H1 (cell line): Measurements from ENCODE around the gene MYNN. TPM values are rescaled to one million over a fixed set of nuclear protein-coding genes. Genes with fewer than 3 reads are reported as not detected.

Experiments used
- CTCF ChIA-PET: fragments of 300-600 bp; sonication (Branson Sonifier 250); formaldehyde crosslinking; loops from one replicate; lab custom pipeline; 2021; ENCODE audit not compliant: partially characterized antibody; lab: Charles Lee
- POLR2A ChIA-PET: fragments of 300-600 bp; sonication (Branson Sonifier 250); formaldehyde crosslinking; loops from one replicate; lab custom pipeline; 2021; ENCODE audit warnings: inconsistent platforms; ENCODE audit not compliant: partially characterized antibody; lab: Charles Lee
- DNase-seq, 2 experiments: peaks; one replicate each; pipeline versions ENCODE4 v3.0.0 to v3.0.0-alpha.2; 2010 to 2022; ENCODE audit warnings: low spot score in 2 of 2, low read depth in 1 of 2, mixed read lengths in 1 of 2
- FAIRE-seq: peaks from 2 replicates; lab custom pipeline; 2011; peaks lifted over from hg19 to GRCh38; lab: Jason Lieb, UNC
- H2AFZ ChIP-seq: 2 replicates; pipeline ENCODE4 v1.8.1; 2012; ENCODE audit warnings: low read length, inconsistent platforms
- H2AK5ac ChIP-seq: 2 replicates; pipeline ENCODE4 v1.6.1; 2013; ENCODE audit warnings: low read depth, low read length
- H2BK120ac ChIP-seq: replicated peaks from 2 replicates; pipeline ENCODE3; 2013; ENCODE audit warnings: low read depth, low read length, inconsistent platforms
- H2BK12ac ChIP-seq: 2 replicates; pipeline ENCODE4 v1.6.1; 2013; ENCODE audit warnings: low read depth, low read length
- H2BK15ac ChIP-seq: 2 replicates; pipeline ENCODE4 v1.6.1; 2013; ENCODE audit warnings: low read length
- H2BK20ac ChIP-seq: 2 replicates; pipeline ENCODE4 v1.6.1; 2013; ENCODE audit warnings: low read length
- H2BK5ac ChIP-seq: 2 replicates; pipeline ENCODE4 v1.6.1; 2013; ENCODE audit warnings: low read depth, low read length
- H3K14ac ChIP-seq: 2 replicates; pipeline ENCODE4 v1.6.1; 2013; ENCODE audit warnings: inconsistent platforms; ENCODE audit not compliant: insufficient read length
- H3K18ac ChIP-seq: 2 replicates; pipeline ENCODE4 v1.6.1; 2013; ENCODE audit warnings: low read length; ENCODE audit errors: extremely low read depth
- H3K23ac ChIP-seq: 2 replicates; pipeline ENCODE4 v1.6.1; 2013; ENCODE audit warnings: inconsistent platforms; ENCODE audit not compliant: insufficient read length
- H3K23me2 ChIP-seq: 2 replicates; pipeline ENCODE4 v1.6.1; 2013; ENCODE audit warnings: low read depth, low read length
- H3K27ac ChIP-seq: 2 replicates; pipeline ENCODE4 v1.6.1; 2011; ENCODE audit warnings: low read depth, low read length, inconsistent platforms
- H3K27me3 ChIP-seq, 4 experiments: replicated peaks in 1 of 4; 1 replicate in 1 of 4; 2 replicates in 3 of 4; pipeline versions ENCODE4 v1.6.1 to v1.8.1; 2011 to 2013; ENCODE audit warnings: low read length in 3 of 4, mild to moderate bottlenecking in 3 of 4, inconsistent platforms in 2 of 4, mixed read lengths in 2 of 4, moderate library complexity in 1 of 4; ENCODE audit not compliant: control insufficient read depth in 3 of 4, insufficient read depth in 3 of 4; ENCODE audit errors: extremely low read depth in 1 of 4
- H3K36me3 ChIP-seq, 4 experiments: 2 replicates each; pipeline versions ENCODE4 v1.6.1 to v1.8.1; 2011 to 2013; ENCODE audit warnings: mild to moderate bottlenecking in 4 of 4, low read length in 3 of 4, moderate library complexity in 2 of 4, control low read depth in 1 of 4, inconsistent platforms in 1 of 4; ENCODE audit not compliant: insufficient read depth in 4 of 4, control insufficient read depth in 2 of 4
- H3K4ac ChIP-seq: replicated peaks from 2 replicates; pipeline ENCODE3; 2013; ENCODE audit warnings: low read length, low read depth, mixed read lengths, inconsistent platforms; ENCODE audit not compliant: insufficient read length
- H3K4me1 ChIP-seq, 4 experiments: replicated peaks in 1 of 4; 1 replicate in 1 of 4; 2 replicates in 3 of 4; pipeline versions ENCODE4 v1.6.1 to v1.8.1; 2011 to 2013; ENCODE audit warnings: low read length in 3 of 4, inconsistent platforms in 2 of 4, mixed read lengths in 1 of 4; ENCODE audit not compliant: insufficient read depth in 4 of 4, control insufficient read depth in 3 of 4
- H3K4me2 ChIP-seq, 2 experiments: 2 replicates each; pipeline versions ENCODE4 v1.6.1 to v1.8.1; 2011 to 2013; ENCODE audit warnings: low read depth in 2 of 2, low read length in 2 of 2, control low read depth in 1 of 2, inconsistent platforms in 1 of 2, mild to moderate bottlenecking in 1 of 2; ENCODE audit not compliant: insufficient read depth in 1 of 2
- H3K4me3 ChIP-seq, 4 experiments: fragments of 200-600, 300-600 bp in 1 of 4; sonication (generic), shearing (Covaris generic), sonication (Bioruptor Twin) in 1 of 4; 2 replicates each; pipeline versions ENCODE4 v1.5.1 to v1.8.1; 2011 to 2016; ENCODE audit warnings: low read length in 4 of 4, low read depth in 3 of 4, control low read depth in 2 of 4, inconsistent platforms in 2 of 4, mild to moderate bottlenecking in 2 of 4, mixed read lengths in 1 of 4, moderate library complexity in 1 of 4; ENCODE audit not compliant: insufficient read depth in 2 of 4; ENCODE audit errors: extremely low read depth in 1 of 4
- H3K56ac ChIP-seq: replicated peaks from 2 replicates; pipeline ENCODE3; 2013; ENCODE audit warnings: low read depth, mild to moderate bottlenecking, mixed read lengths, low read length, inconsistent platforms; ENCODE audit not compliant: insufficient read length
- H3K79me1 ChIP-seq: 2 replicates; pipeline ENCODE4 v1.6.1; 2013; ENCODE audit warnings: low read depth, low read length, control low read depth
- H3K79me2 ChIP-seq, 2 experiments: 2 replicates each; pipeline versions ENCODE4 v1.6.1 to v1.8.1; 2012 to 2013; ENCODE audit warnings: low read length in 2 of 2, mild to moderate bottlenecking in 2 of 2, inconsistent platforms in 1 of 2; ENCODE audit not compliant: insufficient read depth in 2 of 2, control insufficient read depth in 1 of 2
- H3K9ac ChIP-seq, 4 experiments: replicated peaks in 1 of 4; 1 replicate in 1 of 4; 2 replicates in 3 of 4; pipeline versions ENCODE4 v1.6.1 to v1.8.1; 2011 to 2013; ENCODE audit warnings: low read depth in 3 of 4, low read length in 3 of 4, control low read depth in 2 of 4, mild to moderate bottlenecking in 2 of 4, moderate library complexity in 2 of 4, inconsistent platforms in 1 of 4; ENCODE audit errors: extremely low read depth in 1 of 4
- H3K9me3 ChIP-seq, 2 experiments: 2 replicates each; pipeline versions ENCODE4 v1.6.1 to v1.8.1; 2012 to 2013; ENCODE audit warnings: mild to moderate bottlenecking in 2 of 2, moderate library complexity in 2 of 2, control low read depth in 1 of 2, inconsistent platforms in 1 of 2, low read depth in 1 of 2, low read length in 1 of 2, mixed read lengths in 1 of 2; ENCODE audit not compliant: insufficient read depth in 2 of 2
- H4K20me1 ChIP-seq, 2 experiments: replicated peaks in 1 of 2; 2 replicates each; pipeline versions ENCODE3 to v1.8.1; 2011 to 2013; ENCODE audit warnings: inconsistent platforms in 2 of 2, low read length in 2 of 2, mild to moderate bottlenecking in 1 of 2; ENCODE audit not compliant: insufficient read depth in 2 of 2, control insufficient read depth in 1 of 2
- H4K5ac ChIP-seq: 2 replicates; pipeline ENCODE4 v1.6.1; 2013; ENCODE audit warnings: low read length, low read depth, mixed read lengths, inconsistent platforms; ENCODE audit not compliant: insufficient read length
- H4K8ac ChIP-seq: 2 replicates; pipeline ENCODE4 v1.8.0; 2013; ENCODE audit warnings: mild to moderate bottlenecking, moderate library complexity, low read length, inconsistent platforms; ENCODE audit not compliant: insufficient read depth; ENCODE audit errors: extremely low read depth
- H4K91ac ChIP-seq: replicated peaks from 2 replicates; pipeline ENCODE3; 2013; ENCODE audit warnings: low read length, mixed read lengths, inconsistent platforms; ENCODE audit not compliant: insufficient read length
- BRCA1 ChIP-seq: IDR thresholded peaks from 2 replicates; pipeline ENCODE4 v1.6.1; 2012; ENCODE audit warnings: low read depth, low read length, improper control_type of control experiment
- CREB1 ChIP-seq: IDR thresholded peaks from 2 replicates; pipeline ENCODE4 v1.6.1; 2012; ENCODE audit warnings: inconsistent platforms
- JUN ChIP-seq: IDR thresholded peaks from 2 replicates; pipeline ENCODE4 v1.6.1; 2011; ENCODE audit warnings: low read depth, mild to moderate bottlenecking, improper control_type of control experiment, low read length
- MAFK ChIP-seq: IDR thresholded peaks from 2 replicates; pipeline ENCODE4 v1.6.1; 2012; ENCODE audit warnings: low read depth, mild to moderate bottlenecking, improper control_type of control experiment, low read length
- NRF1 ChIP-seq: IDR thresholded peaks from 2 replicates; pipeline ENCODE4 v1.6.1; 2011; ENCODE audit warnings: mild to moderate bottlenecking, low read depth, low read length, improper control_type of control experiment
- SAP30 ChIP-seq: fragments of 300-600 bp; sonication (generic); IDR thresholded peaks from 2 replicates; pipeline ENCODE4 v1.7.1; 2012; ENCODE audit warnings: low read length, moderate library complexity, mild to moderate bottlenecking, inconsistent platforms; ENCODE audit not compliant: insufficient read depth, insufficient replicate concordance
- SIX5 ChIP-seq: IDR thresholded peaks from 2 replicates; pipeline ENCODE4 v1.6.1; 2011; ENCODE audit warnings: mild to moderate bottlenecking, low read depth, low read length
- TAF1 ChIP-seq: IDR thresholded peaks from 2 replicates; pipeline ENCODE4 v1.6.1; 2011; ENCODE audit warnings: mild to moderate bottlenecking, low read depth, low read length
- TEAD4 ChIP-seq: IDR thresholded peaks from 2 replicates; pipeline ENCODE4 v1.6.1; 2012; ENCODE audit warnings: low read depth, low read length, inconsistent platforms, mixed read lengths
- YY1 ChIP-seq: IDR thresholded peaks from 2 replicates; pipeline ENCODE4 v1.6.1; 2011; ENCODE audit warnings: low read depth, mild to moderate bottlenecking, low read length
- WGBS, 2 experiments: shearing (Covaris generic) in 1 of 2; methylation state at CpG; one replicate each; pipeline versions ENCODE4 v1.1.6 to v1.1.7; 2013 to 2015; ENCODE audit warnings: low lambda C conversion rate in 2 of 2, mixed read lengths in 2 of 2, inconsistent platforms in 1 of 2, low coverage in 1 of 2, missing lambda C conversion rate in 1 of 2; ENCODE audit not compliant: insufficient replicate concordance in 2 of 2, insufficient coverage in 1 of 2, insufficient read length in 1 of 2; ENCODE audit errors: extremely low coverage in 1 of 2, missing lambda C conversion rate in 1 of 2; 5-methylcytosine and 5-hydroxymethylcytosine counted together
- polyA plus RNA-seq, 7 experiments: library from polyadenylated mRNA; depleted of rRNA in 3 of 7; stranded (reverse) in 5 of 7; unstranded in 2 of 7; fragments of >200 nt in 5 of 7; fragments of 200-250 nt in 2 of 7; gene quantifications; 1 replicate in 5 of 7; 2 replicates in 1 of 7; 4 replicates in 1 of 7; pipeline versions ENCODE4 v1.2.1 to v1.2.3, GENCODE V29; 2011 to 2013; ENCODE audit warnings: missing spikeins in 2 of 7, mixed read lengths in 2 of 7
- total RNA-seq: library from RNA; stranded (reverse); fragmentation: NEBNext Ultra II Directional; extraction: Animal tissue kit (Norgen Biotek cat#: 25700); gene quantifications from 2 replicates; pipeline ENCODE4 v1.2.1, GENCODE V29; 2021
- TF ChIP-seq, protein P1 (sequence below), 3 experiments: IDR thresholded peaks; 1 replicate in 2 of 3; 2 replicates in 1 of 3; pipeline versions ENCODE4 v1.5.1 to v1.6.1; 2011; ENCODE audit warnings: low read length in 3 of 3, mild to moderate bottlenecking in 3 of 3, inconsistent platforms in 2 of 3, low read depth in 1 of 3, moderate library complexity in 1 of 3; ENCODE audit not compliant: insufficient read depth in 1 of 3; ENCODE audit errors: control extremely low read depth in 1 of 3
- TF ChIP-seq, protein P2 (sequence below): IDR thresholded peaks from 2 replicates; pipeline ENCODE4 v1.6.1; 2011; ENCODE audit warnings: low read depth, mild to moderate bottlenecking, low read length; ENCODE audit not compliant: insufficient read depth

MYNN gene
- total and polyA plus RNA-seq, 2 of the 8 experiments (the other 6 are each of a cell fraction or from before 2014, with no cell fraction given): 7.3 to 15.2 TPM

DNA sequence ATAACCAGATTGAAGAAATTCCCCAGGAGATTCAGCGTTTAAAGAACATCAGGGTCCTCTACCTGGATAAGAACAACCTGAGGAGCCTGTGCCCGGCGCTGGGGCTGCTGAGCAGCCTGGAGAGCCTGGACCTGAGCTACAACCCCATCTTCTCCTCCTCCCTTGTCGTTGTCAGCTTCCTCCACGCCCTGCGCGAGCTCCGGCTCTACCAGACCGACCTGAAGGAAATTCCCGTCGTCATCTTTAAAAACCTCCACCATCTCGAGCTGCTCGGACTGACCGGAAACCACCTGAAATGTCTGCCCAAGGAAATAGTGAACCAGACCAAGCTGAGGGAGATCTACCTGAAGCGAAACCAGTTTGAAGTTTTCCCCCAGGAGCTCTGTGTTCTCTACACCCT, 48.9 kb downstream of the MYNN start:
- Histone ChIP-seq H2BK120ac (no peak overlapping the region), H3K9ac (no peak overlapping the region), H4K5ac (no peak overlapping the region), H3K4me3 (no peak overlapping the region), H3K4me2 (no peak overlapping the region), H3K27ac (no peak overlapping the region), H2BK12ac (no peak overlapping the region), H3K36me3 (no peaks in the 10 kb centered on the region), H3K4ac (no peak overlapping the region), H2BK5ac (no peak overlapping the region), H3K23ac (no peak overlapping the region), H3K4me1 (no peaks in the 10 kb centered on the region), H3K14ac (no peak overlapping the region), H3K18ac (no peak overlapping the region), H3K23me2 (no peaks in the 10 kb centered on the region), H4K20me1 (no peaks in the 10 kb centered on the region), H2BK15ac (no peak overlapping the region), H3K79me2 (no peaks in the 10 kb centered on the region), H2AK5ac (no peak overlapping the region), H4K91ac (no peak overlapping the region), H3K79me1 (no peaks in the 10 kb centered on the region), H2AFZ (no peak overlapping the region), H2BK20ac (no peak overlapping the region), H3K9me3 (no peaks in the 10 kb centered on the region), H4K8ac (no peak overlapping the region), H3K56ac (no peak overlapping the region), H3K27me3 (peaks cover 0 to 1% (median 0%) of the 10 kb centered on the region in 4 experiments; a peak in 1 of 7 replicates)
- DNase-seq: no peak
- CTCF ChIA-PET: interaction anchor here (0.8 to 2.5 kb wide), 5 partner anchors 10 to 215 kb away, joined by 3 to 6 read pairs (median 5); partner anchors contain the start of genes LRRC34 and LRRIQ4
- FAIRE-seq: no peak
- TF ChIP-seq JUN: no peak
- TF ChIP-seq TAF1: no peak
- no peak for TF ChIP-seq NRF1
- TF ChIP-seq, protein P1, sequence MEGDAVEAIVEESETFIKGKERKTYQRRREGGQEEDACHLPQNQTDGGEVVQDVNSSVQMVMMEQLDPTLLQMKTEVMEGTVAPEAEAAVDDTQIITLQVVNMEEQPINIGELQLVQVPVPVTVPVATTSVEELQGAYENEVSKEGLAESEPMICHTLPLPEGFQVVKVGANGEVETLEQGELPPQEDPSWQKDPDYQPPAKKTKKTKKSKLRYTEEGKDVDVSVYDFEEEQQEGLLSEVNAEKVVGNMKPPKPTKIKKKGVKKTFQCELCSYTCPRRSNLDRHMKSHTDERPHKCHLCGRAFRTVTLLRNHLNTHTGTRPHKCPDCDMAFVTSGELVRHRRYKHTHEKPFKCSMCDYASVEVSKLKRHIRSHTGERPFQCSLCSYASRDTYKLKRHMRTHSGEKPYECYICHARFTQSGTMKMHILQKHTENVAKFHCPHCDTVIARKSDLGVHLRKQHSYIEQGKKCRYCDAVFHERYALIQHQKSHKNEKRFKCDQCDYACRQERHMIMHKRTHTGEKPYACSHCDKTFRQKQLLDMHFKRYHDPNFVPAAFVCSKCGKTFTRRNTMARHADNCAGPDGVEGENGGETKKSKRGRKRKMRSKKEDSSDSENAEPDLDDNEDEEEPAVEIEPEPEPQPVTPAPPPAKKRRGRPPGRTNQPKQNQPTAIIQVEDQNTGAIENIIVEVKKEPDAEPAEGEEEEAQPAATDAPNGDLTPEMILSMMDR (IDR thresholded peaks at IDR 0.05; ENCODE audit: control extremely low read depth in 1 of 3, insufficient read depth in 1 of 3, low read depth in 1 of 3, low read length in 3 of 3): no peak
- no peak for TF ChIP-seq SIX5
- TF ChIP-seq MAFK: no peak
- no peak for TF ChIP-seq BRCA1
- TF ChIP-seq SAP30: no peak
- TF ChIP-seq, protein P2, sequence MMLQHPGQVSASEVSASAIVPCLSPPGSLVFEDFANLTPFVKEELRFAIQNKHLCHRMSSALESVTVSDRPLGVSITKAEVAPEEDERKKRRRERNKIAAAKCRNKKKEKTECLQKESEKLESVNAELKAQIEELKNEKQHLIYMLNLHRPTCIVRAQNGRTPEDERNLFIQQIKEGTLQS: no peak
- TF ChIP-seq TEAD4: no peak
- TF ChIP-seq YY1: no peak
- no peak for TF ChIP-seq CREB1
- 97% methylated on average over 15 of the region's 15 CpGs; no CpG with 5 or more reads in 1 of the 2 experiments for WGBS, 2 experiments
- POLR2A ChIA-PET: no interaction called here
